Suppressor macrophage treated with lipopolysaccharide for 1 hour (primary cell): ENCODE measurements around the gene CIART.
A peak's percentile ranks its signal among the peaks of the same experiment; 100 is the strongest.
"Not testable (repeated sequence)": the region's sequence is repeated elsewhere in the genome, so short reads cannot be mapped to it uniquely, and the experiment has no call there.

Source experiments
- DNase-seq, 3 donors: peaks; one replicate each; pipeline ENCODE4 v3.0.0-alpha.2; 2020 to 2022

Gene CIART

GRCh38 chr1:150311762-150312161 is 29.4 kb downstream of the CIART start:
- DNase-seq: no peak

- not testable (repeated sequence) for DNase-seq
Observed at GRCh38 chr1:150314691-150315090, 32.3 kb downstream of the CIART start.

GRCh38 chr1:150320667-150320978 is 38.3 kb downstream of the CIART start:
- DNase-seq: peak in 1 of 3 donors; percentile 17

- peak in 1 of 3 donors; percentile 4 for DNase-seq
Observed at GRCh38 chr1:150321826-150322166, 39.4 kb downstream of the CIART start.

- DNase-seq: peak; percentile 87 to 99 (median 96)
Observed at GRCh38 chr1:150322310-150322709, 40.0 kb downstream of the CIART start.

GRCh38 chr1:150332651-150333290 is 50.4 kb downstream of the CIART start:
- no peak for DNase-seq
